OCI-M2 (cell line): Measurements from ENCODE around the gene AKR1A1.
"Not testable (repeated sequence)": the region's sequence is repeated elsewhere in the genome, so short reads cannot be mapped to it uniquely, and the experiment has no call there.

Experiments
- DNase-seq: peaks from one replicate; lab custom pipeline; 2025; ENCODE audit not compliant: unreplicated experiment; lab: John Stamatoyannopoulos, UW

AKR1A1 gene

DNA sequence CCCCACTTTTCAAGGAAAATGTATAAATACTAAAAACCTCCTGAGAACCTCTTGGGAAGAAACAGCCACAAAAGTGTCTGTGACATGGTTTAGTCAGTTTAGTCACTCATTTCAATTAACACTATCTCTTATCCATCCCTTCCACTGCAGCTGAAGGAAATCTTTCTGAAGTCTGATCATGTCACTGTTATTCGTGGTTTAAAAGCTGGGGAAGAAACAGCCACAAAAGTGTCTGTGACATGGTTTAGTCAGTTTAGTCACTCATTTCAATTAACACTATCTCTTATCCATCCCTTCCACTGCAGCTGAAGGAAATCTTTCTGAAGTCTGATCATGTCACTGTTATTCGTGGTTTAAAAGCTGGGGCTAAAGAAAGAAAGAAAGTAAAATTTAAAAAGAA is 27.1 kb upstream of the AKR1A1 start:
- DNase-seq: not testable (repeated sequence)

DNA sequence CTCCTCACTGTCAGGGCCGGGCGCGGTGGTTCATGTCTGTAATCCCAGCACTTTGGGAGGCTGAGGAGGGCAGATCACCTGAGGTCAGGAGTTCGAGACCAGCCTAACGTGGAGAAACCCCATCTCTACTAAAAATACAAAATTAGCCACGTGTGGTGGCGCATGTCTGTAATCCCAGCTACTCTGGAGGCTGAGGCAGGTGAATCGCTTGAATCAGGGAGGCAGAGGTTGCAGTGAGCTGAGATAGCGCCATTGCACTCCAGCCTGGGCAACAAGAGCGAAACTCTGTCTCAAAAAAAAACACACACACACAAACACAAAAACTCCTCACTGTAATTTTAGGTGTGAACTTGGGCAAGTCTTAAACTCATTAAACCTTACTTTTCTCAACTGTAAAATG is 26.7 kb upstream of the AKR1A1 start:
- not testable (repeated sequence) for DNase-seq

DNA sequence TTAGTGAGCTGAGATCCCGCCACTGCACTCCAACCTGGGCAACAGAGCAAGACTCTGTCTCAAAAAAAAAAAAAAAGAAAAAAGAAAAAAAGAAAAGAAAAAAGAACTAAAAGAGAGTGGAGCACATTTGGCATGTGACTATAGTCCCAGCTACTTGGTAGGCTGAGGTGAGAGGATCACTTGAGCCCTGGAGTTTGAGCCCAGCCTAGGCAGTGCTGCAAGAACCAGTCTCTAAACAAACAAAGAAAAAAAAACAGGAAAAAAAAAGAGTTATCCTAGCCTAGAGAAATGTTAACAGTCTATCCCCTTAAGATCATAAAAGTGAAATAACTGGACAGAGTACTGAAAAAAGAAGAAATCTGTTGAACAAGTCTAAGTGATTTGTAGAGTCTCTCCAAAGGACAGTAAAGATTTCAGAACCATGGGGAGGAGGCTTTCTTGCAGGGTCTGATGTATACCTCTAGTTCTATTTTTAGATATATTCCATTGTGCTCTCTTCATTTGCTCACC is 24.4 kb upstream of the AKR1A1 start:
- no peak for DNase-seq

DNA sequence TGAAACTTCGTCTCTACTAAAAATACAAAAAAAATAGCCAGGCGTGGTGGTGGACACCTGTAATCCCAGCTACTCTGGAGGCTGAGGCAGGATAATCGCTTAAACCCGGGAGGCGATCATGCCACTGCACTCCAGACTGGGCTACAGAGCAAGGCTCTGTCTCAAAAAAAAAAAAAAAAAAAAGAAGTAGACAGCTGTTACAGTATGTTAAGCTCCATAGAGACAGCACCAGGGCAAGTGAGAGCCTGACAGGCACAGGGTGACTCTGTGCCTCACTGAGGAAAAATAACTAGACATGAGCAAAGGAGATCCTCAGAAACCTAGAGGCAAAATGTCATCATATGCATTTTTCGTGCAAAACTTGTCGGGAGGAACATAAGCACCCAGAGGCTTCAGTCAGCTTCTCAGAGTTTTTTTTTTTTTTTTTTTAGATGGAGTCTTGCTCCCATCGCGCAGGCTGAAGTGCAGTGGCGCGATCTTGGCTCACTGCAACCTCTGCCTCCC is 19.9 kb upstream of the AKR1A1 start:
- no peak for DNase-seq

DNA sequence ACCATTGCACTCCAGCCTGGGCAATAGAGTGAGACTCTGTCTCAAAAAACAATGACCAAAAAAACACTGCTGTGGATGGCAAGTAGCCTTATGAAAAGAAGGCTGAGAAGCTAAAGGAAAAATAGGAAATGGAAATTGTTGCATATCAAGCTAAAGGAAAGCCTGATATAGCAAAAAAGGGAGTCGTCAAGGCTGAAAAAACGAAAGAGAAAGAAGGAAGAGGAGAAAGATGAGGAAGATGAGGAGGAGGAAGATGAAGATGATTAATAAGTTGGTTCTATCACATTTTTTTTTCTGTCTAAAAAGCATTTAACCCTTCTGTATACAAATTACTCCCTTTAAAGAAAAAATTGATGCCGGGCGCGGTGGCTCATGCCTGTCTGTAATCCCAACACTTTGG is 18.8 kb upstream of the AKR1A1 start:
- no peak for DNase-seq

DNA sequence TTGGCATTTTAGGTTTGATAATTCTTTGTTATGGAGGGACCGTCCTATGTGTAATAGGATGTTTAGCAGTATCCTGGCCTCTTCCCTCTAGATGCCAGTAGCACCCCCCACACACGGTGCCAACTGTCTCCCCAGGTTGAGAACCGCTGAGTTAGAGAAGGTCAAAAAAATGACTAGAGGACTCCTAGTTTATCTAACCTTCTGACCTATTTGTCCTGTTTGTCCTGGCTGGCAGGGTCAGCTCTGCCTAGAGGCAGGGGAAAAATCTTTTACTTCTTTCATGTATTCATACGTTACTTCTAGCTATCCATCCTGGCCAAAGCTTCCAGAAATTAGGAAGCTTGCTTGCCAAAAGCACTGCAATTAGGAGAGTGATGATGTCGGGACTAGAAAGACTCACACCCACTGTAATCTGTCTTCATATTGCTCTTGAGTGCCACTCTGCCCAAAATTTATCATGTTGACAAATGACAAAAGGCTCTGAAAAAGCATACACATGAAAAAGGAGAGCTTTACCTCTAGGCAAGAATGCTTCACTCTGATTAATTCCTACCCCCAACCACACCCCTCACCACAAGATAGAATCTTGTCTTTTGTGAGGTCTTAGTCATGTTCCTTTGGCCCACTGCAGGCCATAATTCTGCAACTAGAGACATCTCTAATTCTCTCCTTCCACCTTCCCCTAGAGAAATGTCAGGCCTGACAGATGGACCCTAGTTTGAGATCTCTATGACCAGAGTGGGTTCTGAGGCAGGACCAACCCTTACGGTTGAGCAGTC is 14.4 kb upstream of the AKR1A1 start:
- DNase-seq: no peak

DNA sequence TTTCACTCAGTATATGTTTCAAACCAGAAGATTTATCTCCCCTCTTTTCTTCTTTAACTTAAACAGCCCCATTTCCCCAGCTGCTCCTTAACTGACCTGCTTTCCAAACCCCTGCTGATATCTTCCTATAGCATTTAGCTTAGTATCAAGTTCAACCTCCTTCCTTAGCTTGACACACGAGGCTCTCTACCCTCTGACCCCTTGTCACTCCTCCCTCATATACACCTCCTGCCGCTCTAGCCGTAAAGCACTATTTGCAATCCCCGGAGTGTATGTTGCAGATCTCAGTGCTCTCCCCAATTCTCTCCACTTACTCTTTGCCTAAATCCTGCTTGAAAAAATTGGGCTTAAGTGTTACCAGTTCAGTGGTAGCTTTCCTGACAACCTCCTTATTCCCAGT is 13.7 kb upstream of the AKR1A1 start:
- DNase-seq: no peak

DNA sequence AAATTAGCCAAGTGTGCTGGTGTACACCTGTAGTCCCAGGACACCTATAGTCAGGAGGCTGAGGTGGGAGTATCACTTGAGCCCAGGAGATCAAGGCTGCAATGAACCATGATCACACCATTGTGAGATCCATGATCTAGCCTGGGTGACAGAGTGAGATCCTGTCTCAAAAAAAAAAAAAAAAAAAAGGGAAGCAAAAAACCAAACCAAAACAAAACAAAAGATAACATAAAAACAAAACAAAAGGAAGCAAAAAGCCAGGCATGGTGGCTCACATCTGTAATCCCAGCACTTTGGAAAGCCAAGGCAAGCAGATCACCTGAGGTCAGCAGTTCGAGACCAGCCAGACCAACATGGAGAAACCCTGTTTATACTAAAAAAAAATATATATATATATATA is 9.4 kb upstream of the AKR1A1 start:
- no peak for DNase-seq

DNA sequence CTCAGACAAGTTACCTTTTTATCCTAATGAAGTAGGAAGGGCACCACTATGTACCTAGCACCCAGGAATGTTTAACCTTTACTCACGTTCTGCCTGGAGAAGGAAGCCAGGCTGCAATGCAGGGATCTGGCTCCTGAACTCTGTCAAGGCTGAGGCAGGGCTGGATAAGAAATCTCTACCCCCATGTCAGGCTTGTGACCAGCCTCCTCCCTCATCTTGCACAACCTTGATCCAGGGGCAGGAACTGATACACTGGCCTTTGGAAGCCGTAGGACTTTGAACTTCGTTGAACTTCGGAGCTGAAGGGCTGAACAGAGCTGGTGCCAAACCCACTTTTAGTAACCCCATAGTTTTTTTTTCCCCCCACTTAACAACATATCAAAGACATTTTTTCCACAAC is 8.0 kb upstream of the AKR1A1 start:
- DNase-seq: no peak

DNA sequence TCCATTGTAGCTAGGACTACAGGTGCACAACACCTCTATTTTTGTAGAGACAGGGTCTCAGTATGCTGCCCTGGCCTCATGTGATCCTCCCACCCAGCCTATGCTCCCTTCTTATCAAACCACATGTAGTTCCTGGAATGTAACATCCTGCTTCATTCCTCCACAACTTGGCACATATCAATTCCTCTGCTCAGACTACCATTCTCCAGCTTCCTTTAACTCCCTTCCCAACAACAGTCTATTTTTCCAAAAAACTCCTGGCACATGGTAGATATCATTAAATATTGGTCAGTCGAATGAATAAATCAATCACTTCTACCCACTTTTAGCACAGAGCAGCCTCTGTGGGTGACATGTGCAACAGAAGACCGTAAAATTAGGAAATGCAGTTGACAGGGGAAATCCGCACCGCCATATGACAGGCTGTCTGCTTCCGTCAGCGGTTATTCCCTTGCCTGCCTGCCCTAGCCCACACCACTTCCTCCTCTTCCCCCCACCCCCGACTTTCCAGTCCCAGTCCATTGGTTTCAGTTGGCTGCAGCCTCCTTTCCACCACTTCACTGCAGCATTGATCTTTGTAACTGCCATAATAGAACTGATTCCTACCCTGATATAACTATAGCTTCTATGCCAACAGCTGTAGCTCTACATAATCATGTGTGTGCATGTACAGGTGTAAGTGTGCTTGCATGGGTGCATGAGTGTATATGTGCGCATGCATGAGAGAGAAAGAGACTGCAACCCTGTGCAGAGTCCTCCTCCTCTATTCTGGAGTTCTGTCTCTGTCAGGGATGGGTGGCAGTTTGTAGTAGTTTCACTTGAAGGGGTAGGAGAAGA is 6.8 kb upstream of the AKR1A1 start:
- DNase-seq: peak; percentile 9

DNA sequence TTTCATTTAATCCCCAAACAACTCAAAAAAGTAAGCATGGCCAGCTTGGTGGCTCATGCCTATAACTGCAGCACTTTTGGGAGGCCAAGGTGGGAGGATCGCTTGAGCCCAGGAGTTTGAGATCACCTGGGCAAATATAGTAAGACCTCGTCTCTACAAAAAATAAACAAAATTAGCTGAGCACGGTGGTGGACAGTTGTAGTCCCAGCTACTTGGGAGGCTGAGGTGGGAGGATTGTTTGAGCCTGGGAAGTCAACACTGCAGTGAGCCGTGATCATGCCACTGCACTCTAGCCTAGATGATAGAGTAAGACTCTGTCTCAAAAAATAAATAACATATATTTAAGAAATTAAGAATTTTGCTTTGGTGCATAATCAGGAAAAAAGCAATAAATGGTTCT is 6.1 kb upstream of the AKR1A1 start:
- no peak for DNase-seq

DNA sequence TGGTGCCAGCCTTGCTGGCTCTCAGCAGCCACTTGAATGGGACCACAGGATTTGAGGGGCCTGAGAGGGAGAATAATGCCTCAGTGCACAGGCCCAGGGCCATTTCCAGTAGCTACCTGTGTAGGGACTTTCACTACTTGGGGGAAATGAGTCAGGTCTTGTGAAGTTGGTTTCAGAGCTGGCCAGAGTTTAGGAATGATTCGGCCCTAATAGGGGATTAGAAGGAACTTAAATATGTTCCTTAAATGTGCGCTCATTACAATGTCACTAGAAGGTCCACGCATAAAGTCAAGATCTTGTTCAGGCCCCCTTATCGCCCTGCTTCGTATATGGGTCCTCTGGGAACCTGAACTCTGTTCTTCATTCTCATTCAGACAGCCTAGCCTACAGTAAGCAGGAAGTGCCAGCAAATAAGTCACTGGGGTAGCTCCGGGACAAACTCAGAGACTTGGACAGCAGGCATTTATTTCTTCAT is 5.6 kb upstream of the AKR1A1 start:
- DNase-seq: no peak

DNA sequence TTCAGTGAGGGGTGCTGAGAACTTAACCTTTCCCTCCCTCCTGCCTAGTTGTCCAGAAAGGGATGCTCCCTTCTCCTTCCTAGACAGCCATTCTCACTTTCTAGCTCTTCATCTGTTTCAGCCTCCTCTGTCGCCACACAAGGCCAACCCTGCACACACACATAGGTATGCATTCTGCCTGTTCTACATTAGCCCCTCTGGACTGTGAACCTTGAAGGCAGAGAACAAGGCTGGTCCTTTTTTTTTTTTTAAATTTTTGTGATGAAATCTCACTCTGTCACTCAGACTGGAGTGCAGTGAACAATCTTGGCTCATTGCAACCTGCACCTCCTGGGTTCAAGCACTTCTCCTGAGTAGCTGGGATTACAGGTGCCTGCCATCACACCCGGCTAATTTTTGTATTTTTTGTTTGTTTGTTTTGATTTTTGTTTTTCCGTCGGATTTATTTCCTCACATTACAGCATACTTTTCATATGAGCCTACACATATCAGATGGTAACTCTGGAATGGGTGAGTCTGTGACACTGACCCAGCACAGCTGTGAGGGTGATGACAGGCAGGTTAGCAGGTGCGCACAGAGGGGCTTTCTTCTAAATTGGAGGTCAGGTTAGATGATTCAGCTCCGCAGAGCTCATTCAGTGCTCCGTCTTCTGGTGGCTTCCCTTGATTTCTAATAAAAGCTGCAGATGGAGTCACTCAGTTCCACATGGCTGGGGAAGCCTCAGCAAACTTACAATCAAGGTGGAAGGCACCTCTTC is 4.9 kb upstream of the AKR1A1 start:
- DNase-seq: no peak

DNA sequence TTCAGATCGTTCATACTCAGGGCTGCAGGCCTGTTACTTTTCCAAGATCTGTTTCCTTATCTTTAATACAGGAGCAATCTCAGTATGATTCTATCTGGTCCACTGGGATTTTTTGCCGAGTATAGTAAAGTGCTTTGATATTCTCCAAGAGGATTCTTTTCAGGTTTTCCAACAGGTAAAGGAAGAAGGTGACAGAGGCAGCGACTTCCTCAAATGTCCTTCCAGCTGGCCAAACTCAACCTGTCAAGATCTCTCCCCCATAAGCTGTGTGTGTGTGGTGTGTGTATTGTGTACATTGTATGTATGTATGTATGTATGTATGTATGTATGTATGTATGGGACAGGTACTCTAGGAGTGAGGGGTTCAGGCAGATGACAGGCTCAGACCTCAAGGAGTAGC is 1.1 kb downstream of the AKR1A1 start:
- DNase-seq: no peak

DNA sequence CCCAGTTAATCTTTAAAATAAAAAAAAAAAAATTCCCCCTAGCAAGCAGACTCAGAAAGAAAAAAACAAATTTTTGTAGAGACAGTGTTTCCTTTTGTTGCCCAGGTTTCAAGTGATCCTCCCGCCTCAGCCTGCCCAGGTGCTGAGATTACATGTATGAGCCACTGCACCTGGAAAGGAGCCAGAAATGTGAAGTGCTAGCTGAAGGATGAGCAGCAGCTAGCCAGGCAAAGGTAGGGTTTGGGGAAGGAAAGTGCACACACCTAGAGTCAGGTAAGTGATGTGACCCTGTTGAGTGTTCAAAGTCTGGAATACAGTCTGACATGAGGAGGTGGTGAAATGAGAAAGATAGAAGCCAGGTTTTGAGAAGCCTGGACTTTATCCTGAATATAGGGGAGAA is 1.7 kb downstream of the AKR1A1 start:
- DNase-seq: no peak

DNA sequence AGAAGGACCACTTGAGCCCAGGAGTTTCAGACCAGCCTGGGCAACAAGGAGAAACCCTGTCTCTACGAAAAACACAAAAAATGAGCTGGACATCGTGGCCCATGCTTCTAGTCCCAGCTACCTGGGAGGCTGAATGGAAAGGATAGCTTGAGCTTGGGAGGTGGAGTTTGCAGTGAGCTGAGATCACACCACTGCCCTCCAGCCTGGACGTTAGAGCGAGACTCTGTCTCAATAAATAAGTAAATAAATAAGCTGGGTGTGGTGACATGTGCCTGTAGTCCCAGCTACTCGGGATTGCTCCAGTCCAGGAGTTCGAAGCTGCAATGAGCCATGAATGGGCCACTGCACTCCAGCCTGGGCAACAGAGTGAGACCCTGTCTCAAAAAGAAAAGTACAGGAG is 3.6 kb downstream of the AKR1A1 start:
- DNase-seq: no peak

DNA sequence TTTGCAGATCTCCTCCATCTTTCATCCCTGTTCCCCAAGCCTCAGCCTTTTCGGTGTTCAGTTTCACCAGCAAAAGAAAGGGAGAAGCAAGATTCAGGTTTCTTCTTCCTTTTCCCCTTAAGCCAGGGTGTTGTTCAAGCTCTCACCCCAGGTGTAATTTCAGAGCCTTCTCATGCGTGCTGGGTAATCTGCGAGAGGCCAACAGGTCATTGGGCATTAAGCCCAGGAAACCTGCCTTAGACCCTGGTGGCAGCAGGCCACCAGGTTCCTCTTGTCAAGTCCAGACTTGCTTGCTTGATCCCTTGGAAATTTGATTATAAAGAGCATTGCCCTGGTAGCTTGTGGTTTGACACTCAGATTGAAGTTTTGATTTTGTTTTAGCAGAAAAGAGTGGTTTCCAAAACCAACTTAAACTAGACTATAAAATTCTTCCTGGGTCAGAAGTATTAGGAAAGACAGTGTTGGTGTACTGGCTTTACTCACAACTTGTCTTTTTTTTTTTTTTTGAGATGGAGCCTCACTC is 6.9 kb downstream of the AKR1A1 start:
- DNase-seq: no peak

DNA sequence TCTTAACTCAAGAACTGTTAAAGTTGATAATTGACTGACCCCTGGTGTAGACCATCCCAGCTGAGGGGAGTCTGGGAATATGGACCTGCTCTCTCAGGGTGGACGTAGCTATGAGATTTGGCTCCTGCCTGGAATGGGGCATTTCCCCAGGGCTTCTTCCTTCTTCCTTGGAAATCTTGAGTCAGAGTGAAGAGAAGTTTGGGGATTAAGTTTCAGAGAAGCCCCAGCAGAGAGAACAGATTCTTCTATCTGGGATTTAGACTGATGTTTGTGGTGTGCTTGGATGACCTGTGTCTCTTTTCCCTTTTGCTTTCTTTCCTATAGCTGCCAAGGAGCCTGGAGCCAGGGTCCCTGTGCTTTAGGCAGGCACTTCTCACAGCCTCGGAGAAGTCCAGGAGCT is 13.2 kb downstream of the AKR1A1 start:
- DNase-seq: no peak

DNA sequence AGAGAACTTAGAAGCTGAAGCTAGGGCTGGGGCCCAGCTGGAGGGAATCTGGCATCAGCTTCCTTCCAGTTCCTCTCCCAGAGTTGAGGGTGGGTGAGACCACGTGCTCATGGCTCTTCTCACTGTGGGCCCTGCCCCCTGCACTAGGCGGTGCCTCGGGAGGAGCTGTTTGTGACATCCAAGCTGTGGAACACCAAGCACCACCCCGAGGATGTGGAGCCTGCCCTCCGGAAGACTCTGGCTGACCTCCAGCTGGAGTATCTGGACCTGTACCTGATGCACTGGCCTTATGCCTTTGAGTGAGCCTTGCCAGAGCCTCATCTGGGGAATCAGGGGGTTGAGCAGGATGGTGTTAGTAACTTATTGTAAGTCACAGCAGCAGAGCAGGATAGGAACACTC is 16.1 kb downstream of the AKR1A1 start:
- no peak for DNase-seq

DNA sequence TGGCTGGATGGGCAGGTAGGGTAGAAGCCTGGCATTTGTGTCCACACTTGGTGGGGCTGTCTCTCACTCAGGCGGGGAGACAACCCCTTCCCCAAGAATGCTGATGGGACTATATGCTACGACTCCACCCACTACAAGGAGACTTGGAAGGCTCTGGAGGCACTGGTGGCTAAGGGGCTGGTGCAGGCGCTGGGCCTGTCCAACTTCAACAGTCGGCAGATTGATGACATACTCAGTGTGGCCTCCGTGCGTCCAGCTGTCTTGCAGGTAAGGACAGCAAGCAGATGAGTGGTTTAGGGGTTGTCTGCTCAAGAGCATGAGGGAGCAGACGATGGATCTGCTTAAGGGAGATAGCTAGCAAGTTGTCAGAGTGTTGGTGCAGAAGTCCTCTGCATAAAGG is 17.3 kb downstream of the AKR1A1 start:
- DNase-seq: no peak

DNA sequence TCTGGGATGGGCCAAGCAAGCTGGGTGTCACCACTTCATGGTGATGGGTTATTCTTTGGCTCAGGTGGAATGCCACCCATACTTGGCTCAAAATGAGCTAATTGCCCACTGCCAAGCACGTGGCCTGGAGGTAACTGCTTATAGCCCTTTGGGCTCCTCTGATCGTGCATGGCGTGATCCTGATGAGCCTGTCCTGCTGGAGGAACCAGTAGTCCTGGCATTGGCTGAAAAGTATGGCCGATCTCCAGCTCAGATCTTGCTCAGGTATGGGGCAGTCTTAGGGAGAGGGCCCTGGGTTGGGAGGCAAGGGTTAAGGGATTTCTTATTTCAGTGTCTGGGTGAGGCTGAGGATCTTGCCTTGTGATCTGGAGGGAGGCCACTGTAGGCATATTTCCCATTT is 17.8 kb downstream of the AKR1A1 start:
- no peak for DNase-seq
